ENCODE measurements around the gene VPS37C.

Gene VPS37C

DNA sequence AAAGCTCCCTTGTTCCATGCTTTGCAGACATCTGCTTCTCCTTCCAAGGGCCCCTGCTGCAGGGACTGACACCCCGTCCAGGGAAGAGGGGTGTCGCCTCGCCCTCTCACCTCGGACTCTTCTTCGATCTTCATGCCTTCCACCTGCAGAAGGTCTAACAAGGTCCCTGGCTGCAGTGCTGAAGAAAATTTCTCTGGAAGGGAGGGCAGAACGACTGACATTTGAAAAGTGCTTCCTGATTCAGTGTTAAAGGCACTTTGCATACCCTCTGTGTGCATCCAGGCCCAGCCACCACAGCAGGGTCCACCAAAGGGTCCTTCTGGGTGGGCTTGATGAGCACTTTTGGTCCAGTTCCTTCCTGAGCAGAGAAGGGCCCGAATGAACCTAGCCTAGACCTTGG lies 28.1 kb downstream of the VPS37C start:
- DNase-seq (ENCODE audit: low read depth in 2 of 2), result no peak

DNA sequence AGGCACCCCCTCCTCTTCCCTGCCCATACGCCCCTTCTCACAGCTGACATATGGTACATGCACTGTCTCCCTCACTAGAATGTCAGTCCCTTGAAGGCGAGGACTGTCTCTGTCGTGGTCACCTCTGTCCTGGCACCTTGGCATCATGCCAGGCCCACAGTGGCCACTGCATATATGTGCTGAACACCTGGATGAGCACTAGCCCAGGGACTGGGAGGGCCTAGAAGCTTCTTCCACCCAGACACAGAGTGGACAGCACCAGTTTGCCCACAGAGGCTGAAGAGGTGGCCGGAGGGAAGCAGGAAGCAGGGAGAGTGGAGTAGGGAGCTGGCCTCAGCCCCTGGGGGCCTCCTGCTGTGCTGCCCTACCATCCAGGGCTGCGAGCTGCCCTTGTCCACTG lies 28.6 kb downstream of the VPS37C start:
- DNase-seq (ENCODE audit: low read depth in 2 of 2), result no peak

DNA sequence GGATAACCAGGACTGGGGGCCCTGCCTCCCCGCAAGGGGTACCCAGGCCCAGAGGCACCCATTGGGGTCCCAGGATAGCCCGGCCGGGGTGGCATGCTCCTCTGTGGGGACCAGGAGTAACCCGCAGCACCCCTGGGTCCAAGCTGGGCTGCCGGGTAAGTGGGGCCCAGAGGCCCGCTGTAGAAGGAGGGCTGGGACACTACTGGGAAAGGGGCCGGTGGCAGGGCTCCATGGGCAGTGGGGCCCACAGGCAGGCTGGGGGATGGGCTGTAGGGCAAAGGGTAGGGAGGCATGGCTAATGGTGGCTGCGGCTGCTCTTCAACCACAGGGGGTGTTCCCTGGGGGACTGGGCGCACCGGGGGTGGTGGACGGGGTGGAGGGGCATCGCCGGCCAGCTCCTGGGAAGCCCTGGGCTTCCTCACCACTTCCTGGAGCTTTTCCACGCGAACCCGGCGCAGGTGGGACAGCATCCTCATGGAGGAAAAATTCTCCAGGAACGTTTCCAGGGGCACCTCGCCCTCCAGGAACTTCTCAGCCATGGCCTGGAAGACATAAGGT lies 29.1 kb downstream of the VPS37C start:
- no peak for DNase-seq (ENCODE audit: low read depth in 2 of 2)

DNA sequence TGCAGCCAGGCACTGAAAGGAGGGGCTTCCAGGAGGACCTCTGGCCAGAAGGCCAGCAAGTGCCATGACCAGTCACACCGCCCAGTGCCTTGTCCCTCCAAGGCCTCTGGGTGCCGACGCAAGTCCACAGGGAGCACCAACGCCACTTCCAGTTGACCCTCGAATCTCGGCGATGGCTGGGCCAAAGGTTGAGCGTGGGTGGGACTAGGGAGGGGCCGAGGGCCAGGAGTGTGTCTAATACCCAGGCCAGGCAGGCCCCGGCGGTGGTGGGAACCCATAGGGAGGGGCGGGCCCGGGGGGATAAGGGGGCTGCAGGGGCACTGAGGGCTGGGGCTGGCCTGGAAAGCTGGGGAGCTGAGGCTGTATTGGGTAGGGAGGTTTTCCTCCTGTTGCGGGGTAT lies 29.6 kb downstream of the VPS37C start:
- DNase-seq (ENCODE audit: low read depth in 2 of 2), result no peak

DNA sequence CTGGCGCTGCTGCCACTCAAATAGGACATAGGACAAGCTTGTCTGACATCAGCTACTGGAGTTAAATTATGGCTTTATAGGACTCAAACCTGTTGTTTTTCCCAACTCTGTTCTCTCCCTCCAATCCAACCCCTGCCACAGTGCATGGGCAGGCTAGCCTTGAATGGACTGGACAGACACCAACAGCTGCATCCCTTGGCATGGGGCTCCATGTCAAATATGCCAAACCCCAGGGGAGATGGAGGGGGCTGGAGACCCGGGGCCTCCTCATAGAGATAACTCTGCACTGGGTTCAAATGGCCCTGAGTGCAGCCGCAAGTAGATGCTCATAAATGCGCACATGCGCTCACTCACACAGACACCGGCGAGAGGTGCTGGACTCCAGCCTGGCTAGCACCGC lies 30.0 kb downstream of the VPS37C start:
- DNase-seq (ENCODE audit: low read depth in 2 of 2), result no peak

DNA sequence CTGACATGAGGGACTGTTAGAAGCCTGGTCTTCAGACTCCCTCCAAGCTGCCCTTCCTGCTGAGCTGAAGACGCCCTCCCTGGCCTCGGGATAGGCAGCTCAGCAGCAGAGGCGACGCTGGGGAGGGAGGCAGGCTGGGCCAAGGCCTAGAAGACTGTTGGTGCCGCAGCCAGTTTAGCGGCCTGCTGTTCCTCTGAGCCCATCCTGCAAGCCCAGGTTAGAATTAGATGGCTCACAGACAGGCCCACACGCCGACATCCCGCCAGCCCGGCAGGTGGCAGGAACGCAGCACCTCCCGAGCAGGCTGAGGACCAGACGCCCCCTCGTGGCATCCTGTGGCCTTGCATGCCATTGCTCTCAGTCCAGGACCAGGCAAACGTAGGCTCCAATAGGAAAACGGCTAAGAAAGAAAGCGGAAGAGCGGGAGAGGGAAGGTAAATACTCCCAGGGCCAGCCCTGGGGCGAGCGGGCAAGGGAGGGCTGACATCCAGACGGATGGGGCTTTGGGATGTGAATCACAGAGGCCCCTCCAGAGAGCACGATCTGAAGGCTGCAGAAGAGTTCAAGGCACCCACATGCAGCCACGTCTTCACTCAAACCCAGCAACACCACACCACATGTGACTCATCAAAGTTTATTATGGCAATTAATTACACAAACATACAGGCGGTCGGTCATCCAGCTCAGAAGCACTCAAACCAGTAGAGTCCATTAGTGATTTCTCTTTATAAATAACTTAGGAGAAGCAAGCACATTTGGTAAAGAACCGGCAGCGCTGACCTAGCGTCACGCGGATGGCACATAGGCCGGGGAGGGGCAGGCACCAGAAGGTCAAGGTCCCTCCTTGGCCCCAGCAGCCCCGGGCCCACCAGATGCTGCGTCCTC lies 31.3 kb downstream of the VPS37C start:
- DNase-seq (ENCODE audit: low read depth in 2 of 2), result peak; percentile 88 to 90

DNA sequence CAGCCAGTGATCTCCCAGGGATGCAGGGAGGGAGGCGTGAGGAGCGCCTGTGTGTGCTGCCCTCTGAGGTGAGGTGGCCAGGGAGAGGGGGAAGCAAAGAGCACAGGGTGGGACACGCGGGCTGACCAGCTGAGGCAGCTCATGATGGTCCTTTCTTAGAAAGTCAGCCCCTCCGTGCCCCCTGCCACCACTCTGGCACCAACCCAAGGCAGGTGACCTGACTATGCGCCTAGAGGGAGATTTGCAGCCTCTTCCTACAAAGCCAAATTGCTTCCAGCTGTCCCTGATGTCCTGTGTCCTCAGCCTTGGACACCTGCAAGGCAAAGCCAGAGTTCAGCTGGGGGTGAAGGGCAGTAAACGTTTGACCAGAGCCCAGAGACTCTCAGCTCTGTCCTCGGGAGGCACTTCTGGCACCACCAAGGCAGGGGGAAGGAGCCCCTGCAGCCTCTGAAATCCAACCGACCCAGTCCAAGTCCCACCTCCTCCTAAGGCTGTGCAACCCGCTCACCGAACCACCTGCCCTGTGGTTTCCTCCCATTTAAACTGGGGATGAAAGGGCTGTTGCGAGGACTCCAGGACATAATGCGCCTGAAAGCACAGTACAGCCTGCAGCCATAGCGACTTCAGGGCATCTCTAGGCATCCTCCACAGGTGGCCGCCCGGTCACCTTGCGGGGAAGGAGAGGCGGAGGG lies 32.1 kb downstream of the VPS37C start:
- DNase-seq (ENCODE audit: low read depth in 2 of 2), result no peak

DNA sequence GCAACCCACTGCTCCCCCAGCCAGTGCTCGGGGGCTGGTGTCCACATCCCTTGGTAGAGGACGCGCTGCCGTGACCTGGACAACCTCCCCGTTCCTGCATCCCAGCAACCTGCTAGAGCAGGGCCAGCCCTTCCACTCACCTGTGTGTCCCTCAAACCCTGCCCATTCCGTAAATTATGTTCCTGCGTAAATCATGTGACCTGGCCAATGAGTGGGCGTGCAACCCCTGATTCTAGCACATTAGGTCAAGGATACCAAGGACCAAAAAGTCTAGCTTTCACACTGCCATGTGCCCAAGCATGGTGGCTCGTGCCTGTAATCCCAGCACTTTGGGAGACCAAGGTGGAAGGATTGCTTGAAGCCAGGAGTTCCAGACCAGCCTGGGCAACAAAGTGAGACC lies 33.2 kb downstream of the VPS37C start:
- DNase-seq (ENCODE audit: low read depth in 2 of 2), result no peak

DNA sequence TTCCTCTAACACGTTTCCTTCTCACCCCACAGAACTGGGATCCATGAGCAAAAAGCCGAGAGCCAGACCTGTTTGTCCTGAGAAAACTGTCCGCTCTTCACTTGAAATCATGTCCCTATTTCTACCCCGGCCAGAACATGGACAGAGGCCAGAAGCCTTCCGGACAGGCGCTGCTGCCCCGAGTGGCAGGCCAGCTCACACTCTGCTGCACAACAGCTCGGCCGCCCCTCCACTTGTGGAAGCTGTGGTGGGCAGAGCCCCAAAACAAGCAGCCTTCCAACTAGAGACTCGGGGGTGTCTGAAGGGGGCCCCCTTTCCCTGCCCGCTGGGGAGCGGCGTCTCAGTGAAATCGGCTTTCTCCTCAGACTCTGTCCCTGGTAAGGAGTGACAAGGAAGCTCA lies 35.0 kb downstream of the VPS37C start:
- DNase-seq (ENCODE audit: low read depth in 2 of 2), result no peak

DNA sequence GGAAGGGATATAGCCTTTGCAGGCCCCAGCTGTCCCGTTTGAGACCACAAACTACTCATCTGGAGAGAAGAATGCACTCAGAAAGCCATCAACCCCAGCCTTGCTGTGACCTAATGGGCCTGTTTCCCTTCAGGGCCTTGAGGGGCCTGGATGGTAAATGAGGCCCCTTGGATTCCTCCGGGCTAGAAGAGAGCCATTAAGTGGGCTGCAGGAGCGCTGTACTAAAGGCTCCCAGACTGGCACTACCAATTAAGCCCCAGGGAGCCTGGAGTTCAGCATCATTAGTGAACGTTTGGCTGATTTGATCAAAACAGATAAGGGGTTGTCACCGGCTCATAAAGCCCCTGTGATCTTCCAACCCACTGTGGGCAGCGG lies 35.9 kb downstream of the VPS37C start:
- no peak for DNase-seq (ENCODE audit: low read depth in 2 of 2)

DNA sequence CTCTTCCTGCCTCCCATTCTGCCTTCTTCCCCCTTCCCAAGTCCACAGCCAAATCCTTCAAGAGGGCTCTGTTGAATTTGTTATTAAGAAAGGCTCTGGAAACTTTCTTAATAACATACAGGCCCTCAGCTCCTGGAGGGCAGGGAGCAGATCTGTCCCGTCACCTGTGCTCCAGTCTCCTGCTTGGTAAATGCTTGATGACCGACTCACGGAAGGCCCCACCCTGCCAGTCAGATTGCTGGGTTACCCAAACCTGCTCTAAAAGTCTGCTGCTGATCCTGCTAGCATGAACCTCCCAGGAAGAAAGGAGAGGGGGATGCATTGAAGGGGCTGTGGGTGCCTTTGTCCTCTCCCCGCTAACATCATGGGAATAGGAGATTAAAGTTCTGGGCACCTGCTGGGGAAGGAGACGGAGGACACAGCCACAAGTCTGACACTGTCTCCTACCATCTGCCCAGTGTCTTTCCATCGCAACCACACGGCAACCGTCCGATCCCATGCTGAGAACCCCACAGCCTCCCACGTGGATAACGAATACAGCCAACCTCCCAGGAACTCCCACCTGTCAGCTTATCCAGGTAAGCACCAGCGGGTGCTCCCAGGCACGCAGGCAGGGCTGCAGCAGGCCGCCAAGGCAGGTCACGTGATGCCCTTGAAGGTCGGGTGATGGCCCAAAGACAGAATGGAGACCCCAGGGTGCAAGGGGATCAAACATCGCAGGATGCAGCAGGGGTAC lies 36.5 kb downstream of the VPS37C start:
- DNase-seq (ENCODE audit: low read depth in 2 of 2), result no peak

DNA sequence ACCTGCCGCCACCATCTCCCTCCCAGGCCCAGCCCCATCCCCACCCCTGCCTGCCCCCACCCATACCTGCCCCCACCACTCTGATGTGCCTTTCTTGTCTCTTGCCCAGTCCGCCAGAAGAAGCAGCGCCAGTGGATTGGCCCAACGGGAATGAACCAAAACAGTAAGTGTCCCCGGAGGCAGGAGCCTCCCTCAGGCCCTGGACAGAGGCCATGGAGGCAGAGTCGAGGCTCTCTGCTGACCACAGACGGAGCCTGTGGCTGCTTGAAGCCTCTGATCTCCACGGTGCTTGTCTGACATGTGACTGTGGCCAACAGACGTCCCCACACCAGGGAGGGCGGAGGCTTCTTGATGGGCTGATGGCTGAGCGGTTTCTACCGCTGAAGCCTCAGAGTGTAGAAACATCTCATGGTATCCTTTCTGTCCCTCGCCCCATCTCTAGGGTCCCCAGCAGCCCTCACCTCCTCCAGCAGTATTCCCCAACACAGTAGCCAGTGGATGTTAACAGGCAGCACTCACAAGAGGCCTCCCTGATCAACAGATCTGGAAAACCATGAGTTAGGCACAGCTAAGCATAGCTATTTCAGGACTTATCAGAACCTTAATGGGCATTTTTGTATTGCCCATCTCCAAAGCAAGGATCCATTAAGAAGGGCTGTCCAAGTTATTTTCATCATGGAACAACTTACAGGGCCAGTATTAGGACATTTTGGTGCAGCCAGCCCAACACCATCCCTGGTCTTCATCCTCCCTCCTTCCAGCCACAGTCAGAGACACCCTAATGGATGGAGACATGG lies 37.3 kb downstream of the VPS37C start:
- no peak for DNase-seq (ENCODE audit: low read depth in 2 of 2)

DNA sequence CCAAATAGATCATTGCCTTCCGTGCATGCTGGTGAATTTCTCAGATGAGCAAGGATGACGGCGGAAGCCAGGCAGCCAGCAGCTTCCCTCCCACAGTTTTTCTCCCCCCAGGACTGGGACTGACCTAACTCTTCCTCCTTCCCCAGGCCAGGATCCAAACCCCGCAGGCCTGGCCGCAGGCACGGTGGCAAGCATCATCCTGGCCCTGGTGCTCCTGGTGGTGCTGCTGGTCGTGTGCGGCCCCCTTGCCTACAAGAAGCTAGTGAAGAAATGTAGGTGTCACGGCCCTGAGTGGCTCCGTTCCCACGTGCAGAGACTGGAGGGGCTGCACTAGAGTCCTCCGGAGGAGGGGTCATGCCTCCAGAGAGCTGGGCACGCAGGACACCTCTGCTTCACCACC lies 38.5 kb downstream of the VPS37C start:
- DNase-seq (ENCODE audit: low read depth in 2 of 2), result no peak

DNA sequence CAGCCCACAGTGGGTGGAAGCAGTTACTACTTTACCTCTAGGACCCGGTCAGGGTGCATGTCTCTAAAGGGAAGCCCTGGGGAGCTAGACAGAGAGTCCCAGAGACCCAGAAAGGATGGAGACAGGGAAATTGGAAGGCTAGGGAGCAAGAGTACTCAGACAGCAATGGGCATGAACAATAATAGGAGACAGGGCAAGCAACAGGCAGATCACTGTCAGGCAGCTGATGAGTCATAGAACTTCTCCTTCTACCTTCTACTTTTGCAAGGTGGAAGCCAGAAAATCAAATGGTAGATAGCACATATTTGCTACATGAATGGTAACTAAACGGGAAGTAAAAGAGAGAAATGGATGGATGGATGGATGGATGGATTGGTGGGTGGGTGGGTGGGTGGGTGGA lies 39.3 kb downstream of the VPS37C start:
- no peak for DNase-seq (ENCODE audit: low read depth in 2 of 2)

DNA sequence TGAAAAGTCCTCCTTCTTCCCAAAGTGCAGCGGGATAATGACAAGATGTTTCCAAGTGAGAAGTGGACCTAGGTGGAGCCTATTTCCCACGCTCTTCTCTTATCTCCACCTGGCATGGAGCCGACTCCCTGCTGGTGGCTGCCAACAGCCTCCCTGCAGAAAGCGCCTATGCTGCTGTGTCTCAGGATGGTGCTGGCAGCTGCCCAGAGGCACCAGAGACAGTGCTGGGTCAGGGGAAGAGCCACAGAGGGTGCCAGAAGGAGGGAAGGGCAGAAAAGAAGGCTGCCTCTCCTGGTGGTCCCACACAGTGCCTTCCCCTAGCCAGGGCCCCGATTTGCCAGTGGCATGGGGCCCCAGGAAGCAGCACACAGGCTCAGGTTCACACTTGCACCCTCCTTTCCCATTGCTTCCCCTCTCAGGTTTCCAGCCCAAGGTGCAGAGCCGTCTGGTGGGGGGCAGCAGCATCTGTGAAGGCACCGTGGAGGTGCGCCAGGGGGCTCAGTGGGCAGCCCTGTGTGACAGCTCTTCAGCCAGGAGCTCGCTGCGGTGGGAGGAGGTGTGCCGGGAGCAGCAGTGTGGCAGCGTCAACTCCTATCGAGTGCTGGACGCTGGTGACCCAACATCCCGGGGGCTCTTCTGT lies 39.9 kb downstream of the VPS37C start:
- no peak for DNase-seq (ENCODE audit: low read depth in 2 of 2)

DNA sequence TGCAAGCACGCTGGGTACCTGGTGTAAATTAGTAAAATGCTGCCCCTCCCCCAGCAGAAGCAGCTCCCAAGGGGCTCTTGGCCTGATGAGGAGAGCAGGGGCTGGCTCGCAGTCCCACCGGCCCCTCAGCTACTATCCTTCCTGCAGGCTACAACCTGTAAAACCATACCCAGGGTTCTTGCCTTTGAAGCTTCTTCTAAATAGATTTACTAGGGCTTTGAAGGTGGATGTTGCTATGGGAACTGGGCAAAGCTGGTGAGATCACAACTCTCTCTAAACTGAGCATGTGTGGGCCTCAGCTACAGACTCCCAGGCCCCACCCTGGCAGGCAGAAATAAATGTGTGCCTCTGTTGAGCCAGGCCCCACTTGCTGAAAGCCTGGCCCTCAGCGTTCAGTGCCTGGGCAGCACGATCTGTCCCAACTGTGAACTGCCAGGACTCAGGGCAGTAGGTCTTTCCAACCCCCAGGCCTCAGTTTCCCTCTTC lies 40.5 kb downstream of the VPS37C start:
- no peak for DNase-seq (ENCODE audit: low read depth in 2 of 2)

DNA sequence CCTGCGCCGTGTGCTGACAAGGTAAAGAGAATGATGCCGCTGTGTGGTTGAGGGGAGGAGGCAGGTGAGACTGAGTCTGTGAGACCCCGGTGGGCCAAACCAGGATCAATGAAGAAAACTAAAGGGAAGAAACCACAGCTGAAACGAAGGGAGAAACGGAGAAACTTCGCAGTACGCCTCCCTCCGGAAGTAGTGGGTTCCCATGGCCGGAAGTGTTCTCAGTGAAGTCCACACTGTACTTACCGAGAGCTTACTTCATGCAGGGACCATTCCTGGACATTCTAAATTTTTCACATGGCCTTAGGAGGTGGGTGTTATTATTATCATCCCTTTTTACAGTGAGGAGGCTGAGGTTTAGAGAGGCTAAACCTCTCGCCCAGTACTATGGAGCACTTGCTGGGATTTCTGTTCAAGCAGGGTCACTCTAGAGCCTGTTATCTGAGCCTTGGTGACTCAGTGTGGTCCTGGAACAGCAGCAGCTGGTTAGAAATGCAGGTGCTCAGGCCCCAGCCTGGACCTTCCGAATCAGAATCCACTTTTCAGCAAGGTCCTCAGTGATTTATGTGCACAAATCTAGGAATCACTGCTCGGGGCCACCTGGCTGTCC lies 41.0 kb downstream of the VPS37C start:
- DNase-seq (ENCODE audit: low read depth in 2 of 2), result no peak

DNA sequence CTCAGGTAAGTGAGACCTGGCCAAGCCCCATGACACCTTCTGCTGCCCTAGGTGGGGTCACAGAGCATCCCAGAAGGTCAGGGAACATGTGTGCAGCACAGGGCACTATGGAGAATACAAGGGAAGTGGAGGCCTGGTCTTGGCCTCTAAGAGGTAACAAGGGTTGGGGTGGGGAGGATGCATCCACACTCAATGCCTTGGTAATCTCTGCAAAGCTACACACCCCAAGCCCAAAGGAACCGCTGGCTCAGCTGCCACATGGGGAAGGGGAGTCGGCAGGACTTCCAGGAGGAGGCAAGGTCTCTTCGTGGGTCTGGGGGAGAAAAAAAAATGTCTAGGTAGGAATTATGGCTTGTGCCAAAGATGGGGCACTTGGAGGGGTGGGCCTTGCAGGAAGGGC lies 41.7 kb downstream of the VPS37C start:
- no peak for DNase-seq (ENCODE audit: low read depth in 2 of 2)

DNA sequence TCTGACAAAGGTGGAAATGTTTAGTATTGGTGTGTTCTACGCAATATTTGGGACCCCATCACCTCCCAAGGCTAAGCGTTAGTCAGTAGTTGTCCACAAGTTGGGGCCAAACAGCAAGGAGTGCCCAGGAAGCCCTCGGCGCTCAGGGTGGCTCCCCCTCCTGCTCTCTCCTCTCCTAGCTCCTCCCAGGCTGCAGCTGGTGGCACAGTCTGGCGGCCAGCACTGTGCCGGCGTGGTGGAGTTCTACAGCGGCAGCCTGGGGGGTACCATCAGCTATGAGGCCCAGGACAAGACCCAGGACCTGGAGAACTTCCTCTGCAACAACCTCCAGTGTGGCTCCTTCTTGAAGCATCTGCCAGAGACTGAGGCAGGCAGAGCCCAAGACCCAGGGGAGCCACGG lies 42.2 kb downstream of the VPS37C start:
- DNase-seq (ENCODE audit: low read depth in 2 of 2), result no peak

DNA sequence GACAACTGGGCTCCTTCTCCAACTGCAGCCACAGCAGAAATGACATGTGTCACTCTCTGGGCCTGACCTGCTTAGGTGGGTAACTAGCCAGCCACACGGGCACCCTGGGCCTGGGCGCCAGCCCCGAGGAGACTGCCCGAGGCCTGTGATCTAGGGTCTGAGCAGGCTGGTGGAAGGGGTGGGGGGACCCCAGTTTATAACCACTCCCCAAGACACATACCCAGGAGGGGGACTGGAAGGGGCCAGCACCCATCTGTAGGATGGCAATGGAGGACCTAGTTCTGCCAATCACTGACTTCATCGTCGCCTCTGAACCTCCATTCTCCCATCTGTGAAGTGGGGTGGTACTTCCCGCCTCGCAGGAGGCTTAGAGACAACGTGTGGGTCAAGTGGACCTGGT lies 42.8 kb downstream of the VPS37C start:
- no peak for DNase-seq (ENCODE audit: low read depth in 2 of 2)

DNA sequence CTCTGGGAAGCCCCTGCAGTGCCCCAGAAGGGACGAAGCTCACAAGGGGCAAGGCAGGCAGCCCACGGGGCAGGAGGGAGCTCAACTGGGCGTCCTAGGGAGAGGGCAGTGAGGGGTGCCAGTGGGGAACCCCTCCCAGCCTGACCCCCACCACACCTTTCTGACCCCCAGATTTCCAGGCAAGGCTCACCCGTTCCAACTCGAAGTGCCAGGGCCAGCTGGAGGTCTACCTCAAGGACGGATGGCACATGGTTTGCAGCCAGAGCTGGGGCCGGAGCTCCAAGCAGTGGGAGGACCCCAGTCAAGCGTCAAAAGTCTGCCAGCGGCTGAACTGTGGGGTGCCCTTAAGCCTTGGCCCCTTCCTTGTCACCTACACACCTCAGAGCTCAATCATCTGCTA lies 43.2 kb downstream of the VPS37C start:
- no peak for DNase-seq (ENCODE audit: low read depth in 2 of 2)
